NB4 (cell line): Measurements from ENCODE around the gene TBX21.

ENCODE experiments used
- DNase-seq: peaks from one replicate; pipeline ENCODE4 v3.0.0; 2010; ENCODE audit warnings: low read depth
- H3K4me3 ChIP-seq: one replicate; pipeline ENCODE4 v1.5.1; 2011; ENCODE audit warnings: mild to moderate bottlenecking, low read depth, low read length, moderate library complexity
- MYC ChIP-seq: IDR thresholded peaks from 2 replicates; pipeline ENCODE4 v1.6.1; 2011; ENCODE audit warnings: low read depth, low read length
- POLR2A ChIP-seq: IDR thresholded peaks from 2 replicates; pipeline ENCODE4 v1.6.1; 2011; ENCODE audit warnings: mild to moderate bottlenecking; ENCODE audit not compliant: insufficient read length; ENCODE audit errors: extremely low read depth
- TF ChIP-seq, protein P1 (sequence below): IDR thresholded peaks from one replicate; pipeline ENCODE4 v1.5.1; 2012; ENCODE audit warnings: low read depth, low read length
- TF ChIP-seq, protein P2 (sequence below): IDR thresholded peaks from 2 replicates; pipeline ENCODE4 v1.6.1; 2011; ENCODE audit warnings: low read depth, low read length

The TBX21 gene

DNA sequence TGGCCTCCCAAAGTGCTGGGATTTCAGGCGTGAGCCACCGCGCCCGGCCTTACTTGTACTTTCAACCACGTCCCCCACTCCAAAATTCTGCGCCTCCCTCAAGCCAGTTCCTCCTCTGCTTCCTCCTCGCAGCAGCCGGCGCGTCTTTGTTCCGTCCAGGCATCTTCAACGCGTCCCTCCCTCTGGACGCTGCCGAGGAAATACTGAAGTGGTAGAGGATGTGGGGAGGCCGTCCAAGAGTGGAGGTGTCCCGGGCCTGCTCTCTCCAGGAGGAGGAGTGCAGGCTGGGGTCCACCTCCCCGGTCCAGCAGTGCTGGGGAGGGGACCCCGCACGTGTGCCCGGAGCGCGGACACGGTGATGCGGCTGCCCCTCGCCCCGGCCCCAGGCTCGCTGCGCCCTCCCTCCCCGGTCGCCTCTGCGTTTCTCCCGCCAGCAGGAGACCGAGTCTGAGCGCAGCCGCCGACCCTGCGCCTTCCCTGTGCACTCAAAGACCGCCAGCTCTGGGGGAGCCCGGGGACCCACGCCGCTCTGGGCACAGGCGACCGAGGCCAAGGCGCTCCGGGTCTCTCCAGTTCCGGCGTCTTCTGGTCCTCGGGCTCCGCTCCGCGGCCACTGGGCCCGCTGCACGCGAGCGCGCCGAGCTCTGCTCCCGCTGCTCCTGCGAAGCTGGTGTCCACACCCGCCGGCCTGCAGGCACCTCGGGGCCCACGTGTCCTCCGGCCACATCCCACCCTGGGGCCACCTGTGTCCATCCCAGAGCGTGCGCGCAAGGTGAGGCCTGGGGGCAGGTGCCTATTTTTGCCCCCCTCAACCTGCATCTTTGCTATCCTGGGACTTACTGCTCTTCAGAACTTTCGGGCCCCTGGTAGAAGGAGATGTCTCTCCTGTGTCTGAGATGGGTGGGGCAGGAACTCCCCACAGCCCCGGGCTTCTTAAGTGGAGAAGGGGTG lies 56.9 kb downstream of the TBX21 start:
- no peak overlapping the region for H3K4me3 ChIP-seq
- DNase-seq, result no peak
- TF ChIP-seq MYC, result no peak
- TF ChIP-seq POLR2A, result no peak
- TF ChIP-seq, protein P1, sequence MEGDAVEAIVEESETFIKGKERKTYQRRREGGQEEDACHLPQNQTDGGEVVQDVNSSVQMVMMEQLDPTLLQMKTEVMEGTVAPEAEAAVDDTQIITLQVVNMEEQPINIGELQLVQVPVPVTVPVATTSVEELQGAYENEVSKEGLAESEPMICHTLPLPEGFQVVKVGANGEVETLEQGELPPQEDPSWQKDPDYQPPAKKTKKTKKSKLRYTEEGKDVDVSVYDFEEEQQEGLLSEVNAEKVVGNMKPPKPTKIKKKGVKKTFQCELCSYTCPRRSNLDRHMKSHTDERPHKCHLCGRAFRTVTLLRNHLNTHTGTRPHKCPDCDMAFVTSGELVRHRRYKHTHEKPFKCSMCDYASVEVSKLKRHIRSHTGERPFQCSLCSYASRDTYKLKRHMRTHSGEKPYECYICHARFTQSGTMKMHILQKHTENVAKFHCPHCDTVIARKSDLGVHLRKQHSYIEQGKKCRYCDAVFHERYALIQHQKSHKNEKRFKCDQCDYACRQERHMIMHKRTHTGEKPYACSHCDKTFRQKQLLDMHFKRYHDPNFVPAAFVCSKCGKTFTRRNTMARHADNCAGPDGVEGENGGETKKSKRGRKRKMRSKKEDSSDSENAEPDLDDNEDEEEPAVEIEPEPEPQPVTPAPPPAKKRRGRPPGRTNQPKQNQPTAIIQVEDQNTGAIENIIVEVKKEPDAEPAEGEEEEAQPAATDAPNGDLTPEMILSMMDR, result no peak
- TF ChIP-seq, protein P2, sequence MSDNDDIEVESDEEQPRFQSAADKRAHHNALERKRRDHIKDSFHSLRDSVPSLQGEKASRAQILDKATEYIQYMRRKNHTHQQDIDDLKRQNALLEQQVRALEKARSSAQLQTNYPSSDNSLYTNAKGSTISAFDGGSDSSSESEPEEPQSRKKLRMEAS, result no peak

DNA sequence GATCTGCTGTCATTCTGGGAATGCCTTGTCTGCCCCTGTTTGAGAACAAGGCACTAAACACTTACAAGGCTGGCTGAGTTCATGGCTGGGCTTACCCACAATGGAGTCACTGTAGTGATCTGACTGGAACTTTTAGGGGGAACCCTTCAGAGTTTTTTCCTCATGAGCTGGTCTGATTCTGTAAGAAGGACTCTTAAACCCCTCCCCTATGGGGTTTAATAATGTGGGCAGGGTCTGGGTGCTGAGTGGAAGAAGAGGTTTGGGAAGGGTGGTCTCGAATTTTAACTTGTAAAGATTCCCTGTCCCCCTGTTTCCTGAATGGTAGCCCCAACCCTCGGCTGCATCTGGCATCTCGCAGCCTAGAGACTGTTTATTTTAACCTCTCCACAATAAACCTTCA lies 58.0 kb downstream of the TBX21 start:
- TF ChIP-seq POLR2A (no peak), MYC (no peak)
- TF ChIP-seq, protein P2, result no peak
- TF ChIP-seq, protein P1, result no peak
- no peak for DNase-seq
- H3K4me3 ChIP-seq, result no peak overlapping the region

DNA sequence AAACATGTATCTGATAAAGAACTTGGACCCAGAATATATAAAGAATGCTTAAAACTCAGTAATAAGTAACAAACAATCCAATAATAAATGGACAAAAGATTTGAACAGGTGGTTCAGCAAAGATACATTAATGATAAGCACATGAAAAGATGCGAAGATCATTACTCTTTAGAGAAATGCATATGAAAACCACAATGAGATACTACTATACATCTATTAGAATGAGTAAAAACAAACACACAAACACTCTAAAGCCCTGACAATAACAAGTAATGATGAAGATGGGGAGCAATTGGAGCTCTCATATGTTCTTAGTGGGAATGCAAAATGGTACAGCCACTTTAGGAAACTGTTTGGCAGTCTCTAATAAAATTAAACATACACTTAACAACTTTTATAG lies 59.4 kb downstream of the TBX21 start:
- no peak for DNase-seq
- H3K4me3 ChIP-seq, result no peak overlapping the region
- TF ChIP-seq, protein P1, result no peak
- TF ChIP-seq POLR2A (no peak), MYC (no peak)

DNA sequence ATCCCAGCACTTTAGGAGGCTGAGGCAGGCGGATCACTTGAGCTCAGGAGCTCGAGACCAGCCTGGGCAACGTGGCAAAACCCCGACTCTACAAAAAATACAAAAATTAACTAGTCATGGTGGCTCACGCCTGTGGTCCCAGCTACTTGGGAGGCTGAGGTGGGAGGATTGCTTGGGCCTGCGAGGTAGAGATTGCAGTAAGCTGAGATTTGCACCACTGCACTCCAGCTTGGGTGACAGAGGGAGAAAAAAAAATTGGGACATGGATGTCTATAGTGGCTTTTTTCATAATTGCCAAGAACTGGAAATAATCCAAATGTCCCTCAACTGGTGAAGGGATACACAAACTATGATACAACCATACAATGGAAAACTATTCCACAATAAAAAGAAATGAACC lies 59.9 kb downstream of the TBX21 start:
- no peak for TF ChIP-seq POLR2A
- TF ChIP-seq, protein P2, result no peak
- TF ChIP-seq, protein P1, result no peak
- no peak for DNase-seq
- H3K4me3 ChIP-seq, result no peak overlapping the region
